Stomach (tissue), 9 donors: ENCODE measurements around the gene WDR70. TPM values are rescaled to one million over a fixed set of nuclear protein-coding genes. Genes with fewer than 3 reads are reported as not detected.
"Not testable (repeated sequence)": the region's sequence is repeated elsewhere in the genome, so short reads cannot be mapped to it uniquely, and the experiment has no call there.

Source experiments
- DNase-seq, 2 donors: peaks; one replicate each; pipeline versions ENCODE4 v3.0.0 to v3.0.0-alpha.2; 2013 to 2019
- H3K27ac ChIP-seq, 5 donors: fragments of 200-600 bp in 4 of 5; sonication (generic) in 4 of 5; one replicate each; pipeline ENCODE4 v1.5.1; 2013 to 2019; ENCODE audit warnings: mild to moderate bottlenecking in 1 of 5, moderate library complexity in 1 of 5
- H3K27me3 ChIP-seq, 3 donors: fragments of 200-600 bp; sonication (generic); one replicate each; pipeline ENCODE4 v1.5.1; 2017 to 2019; ENCODE audit warnings: mixed run types in 1 of 3
- H3K36me3 ChIP-seq, 4 donors: fragments of 200-600 bp; sonication (generic); 1 replicate in 3 of 4; 2 replicates in 1 of 4; pipeline ENCODE4 v1.5.1; 2016 to 2019
- H3K4me1 ChIP-seq, 4 donors: fragments of 200-600 bp; sonication (generic); one replicate each; pipeline ENCODE4 v1.5.1; 2016 to 2019
- H3K4me3 ChIP-seq, 4 donors: fragments of 200-600 bp; sonication (generic) in 3 of 4; one replicate each; pipeline ENCODE4 v1.5.1; 2016 to 2019; ENCODE audit warnings: mild to moderate bottlenecking in 1 of 4
- H3K9me3 ChIP-seq, 4 donors: fragments of 200-600 bp; sonication (generic); one replicate each; pipeline ENCODE4 v1.5.1; 2016 to 2019
- EP300 ChIP-seq: sonication (generic); formaldehyde crosslinking; IDR thresholded peaks from one replicate; pipeline ENCODE4 v1.6.1; 2017; ENCODE audit warnings: antibody characterized with exemption
- POLR2A ChIP-seq, 4 donors: fragments of 450-650 bp; IDR thresholded peaks; one replicate each; pipeline ENCODE4 v1.6.1; 2016; ENCODE audit warnings: antibody characterized with exemption in 4 of 4, control low read depth in 2 of 4, mild to moderate bottlenecking in 1 of 4, moderate library complexity in 1 of 4
- POLR2AphosphoS5 ChIP-seq, 3 donors: sonication (generic); formaldehyde crosslinking; IDR thresholded peaks; one replicate each; pipeline ENCODE4 v1.6.1; 2016; ENCODE audit warnings: antibody characterized with exemption in 3 of 3
- WGBS, 5 donors: extraction: QIAGEN DNeasy Blood & Tissue Kit in 3 of 5; methylation state at CpG; one replicate each; pipeline versions ENCODE4 v1.1.5 to v1.1.7; 2013 to 2018; 5-methylcytosine and 5-hydroxymethylcytosine counted together
- intact Hi-C: fragments of 100-400 bp; cut with DNase I; formaldehyde crosslinking; loops from one replicate; pipeline ENCODE4 v1.15.1; 2023; ENCODE audit warnings: low total_unique reads
- polyA plus RNA-seq, 3 donors: library from polyadenylated mRNA; stranded (reverse); fragments of 200-250 nt; gene quantifications; one replicate each; pipeline ENCODE4 v1.2.3, GENCODE V29; 2013
- total RNA-seq, 5 donors: library from RNA; depleted of rRNA; stranded (reverse); fragments of >200 nt; gene quantifications; one replicate each; pipeline versions ENCODE4 v1.1.0 to v1.2.3, GENCODE V29; 2014 to 2016
- TF ChIP-seq, protein P1 (sequence below), 7 experiments: fragments of 450-650 bp in 4 of 7; fragments of 200-600 bp in 3 of 7; sonication (generic) in 3 of 7; IDR thresholded peaks; one replicate each; pipeline ENCODE4 v1.5.1; 2016 to 2019; ENCODE audit warnings: antibody characterized with exemption in 7 of 7, control low read depth in 2 of 7, mild to moderate bottlenecking in 1 of 7
- donor health status: healthy with polysubstance abuse.
- donor health status: Bipolar disorder and iron deficiency.
- donor health status: healthy.

The WDR70 gene
- total and polyA plus RNA-seq, 8 donors, result 13.0 to 131 (median 35.0) TPM

DNA sequence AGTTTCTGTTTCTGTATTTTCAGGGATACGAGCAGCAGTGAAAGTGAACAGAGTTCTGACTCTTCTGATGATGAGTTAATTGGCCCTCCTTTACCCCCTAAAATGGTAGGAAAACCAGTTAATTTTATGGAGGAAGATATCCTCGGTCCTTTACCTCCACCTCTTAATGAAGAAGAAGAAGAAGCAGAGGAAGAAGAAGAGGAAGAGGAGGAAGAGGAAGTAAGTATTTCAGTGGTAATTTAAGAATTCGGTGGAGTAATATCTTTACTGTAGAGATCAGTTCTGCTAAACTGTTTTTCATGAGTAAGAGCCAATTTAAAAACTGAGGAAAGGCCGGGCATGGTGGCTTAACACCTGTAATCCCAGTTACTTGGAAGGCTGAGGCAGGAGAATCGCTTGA, 17.2 kb downstream of the WDR70 start:
- H3K9me3 ChIP-seq, result no peaks in the 10 kb centered on the region
- TF ChIP-seq, protein P1, sequence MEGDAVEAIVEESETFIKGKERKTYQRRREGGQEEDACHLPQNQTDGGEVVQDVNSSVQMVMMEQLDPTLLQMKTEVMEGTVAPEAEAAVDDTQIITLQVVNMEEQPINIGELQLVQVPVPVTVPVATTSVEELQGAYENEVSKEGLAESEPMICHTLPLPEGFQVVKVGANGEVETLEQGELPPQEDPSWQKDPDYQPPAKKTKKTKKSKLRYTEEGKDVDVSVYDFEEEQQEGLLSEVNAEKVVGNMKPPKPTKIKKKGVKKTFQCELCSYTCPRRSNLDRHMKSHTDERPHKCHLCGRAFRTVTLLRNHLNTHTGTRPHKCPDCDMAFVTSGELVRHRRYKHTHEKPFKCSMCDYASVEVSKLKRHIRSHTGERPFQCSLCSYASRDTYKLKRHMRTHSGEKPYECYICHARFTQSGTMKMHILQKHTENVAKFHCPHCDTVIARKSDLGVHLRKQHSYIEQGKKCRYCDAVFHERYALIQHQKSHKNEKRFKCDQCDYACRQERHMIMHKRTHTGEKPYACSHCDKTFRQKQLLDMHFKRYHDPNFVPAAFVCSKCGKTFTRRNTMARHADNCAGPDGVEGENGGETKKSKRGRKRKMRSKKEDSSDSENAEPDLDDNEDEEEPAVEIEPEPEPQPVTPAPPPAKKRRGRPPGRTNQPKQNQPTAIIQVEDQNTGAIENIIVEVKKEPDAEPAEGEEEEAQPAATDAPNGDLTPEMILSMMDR (IDR thresholded peaks at IDR 0.05), result no peak
- no peak for TF ChIP-seq POLR2AphosphoS5 (IDR thresholded peaks at IDR 0.05)
- no peak for TF ChIP-seq POLR2A (IDR thresholded peaks at IDR 0.05)
- TF ChIP-seq EP300, result no peak
- intact Hi-C loops, result no loop called here
- no peaks in the 10 kb centered on the region for H3K4me1 ChIP-seq
- H3K27ac ChIP-seq, result no peak overlapping the region
- peaks cover 17 to 96% (median 89%) of the 10 kb centered on the region in 4 donors for H3K36me3 ChIP-seq
- H3K4me3 ChIP-seq, result no peak overlapping the region
- no peaks in the 10 kb centered on the region for H3K27me3 ChIP-seq
- WGBS, 5 donors, result 81 to 95% (median 88%) methylated on average over 5 of the region's 5 CpGs
- no peak for DNase-seq

DNA sequence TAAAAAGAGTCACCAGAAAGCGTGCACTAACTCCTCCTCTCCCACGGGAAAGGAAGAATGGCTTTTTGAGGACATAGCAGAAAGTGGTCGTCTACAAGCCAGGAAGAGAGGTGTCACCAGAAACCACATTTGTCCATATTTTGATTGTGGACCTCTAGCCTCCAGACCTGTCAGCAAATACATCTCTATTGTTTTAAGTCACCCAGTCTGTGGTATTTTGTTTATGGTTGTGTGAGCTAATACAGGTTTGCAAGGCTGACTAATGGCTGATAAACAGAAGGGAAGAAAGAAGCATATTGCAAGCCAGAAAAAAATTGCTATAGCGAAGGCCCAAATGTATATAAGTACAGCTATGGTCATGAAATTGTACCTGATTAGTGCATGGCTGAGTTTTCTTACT, 21.4 kb downstream of the WDR70 start:
- Histone ChIP-seq H3K27ac (no peak overlapping the region), H3K27me3 (no peaks in the 10 kb centered on the region), H3K36me3 (peaks cover 4 to 84% (median 76%) of the 10 kb centered on the region in 4 donors), H3K4me3 (no peak overlapping the region), H3K4me1 (no peaks in the 10 kb centered on the region), H3K9me3 (no peaks in the 10 kb centered on the region)
- intact Hi-C loops, result no loop called here
- TF ChIP-seq, protein P1 (IDR thresholded peaks at IDR 0.05), result no peak
- TF ChIP-seq EP300, result no peak
- no peak for TF ChIP-seq POLR2AphosphoS5 (IDR thresholded peaks at IDR 0.05)
- no peak for TF ChIP-seq POLR2A (IDR thresholded peaks at IDR 0.05)
- DNase-seq, result no peak
- 84 to 94% (median 89%) methylated on average over 4 of the region's 4 CpGs for WGBS, 5 donors

DNA sequence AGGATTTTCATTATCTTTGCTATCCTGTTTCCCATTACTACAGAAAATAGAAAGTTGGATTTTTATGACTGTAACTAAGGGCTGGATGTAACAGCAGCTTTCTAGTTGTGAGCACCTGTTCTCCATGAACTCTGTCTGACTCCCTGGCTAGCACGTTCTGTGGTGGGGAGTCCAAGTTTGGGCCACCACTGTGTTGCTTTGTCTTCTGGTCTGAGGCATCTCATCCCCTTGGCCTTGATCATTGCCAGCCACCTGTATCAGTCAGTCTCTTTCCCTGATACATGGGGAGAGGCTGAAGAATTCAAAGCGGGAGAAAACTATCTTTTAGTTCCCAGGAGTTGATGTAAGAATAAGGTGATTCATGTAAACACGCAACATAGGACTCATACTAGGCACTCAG, 33.4 kb downstream of the WDR70 start:
- Histone ChIP-seq H3K27ac (no peak overlapping the region), H3K9me3 (no peaks in the 10 kb centered on the region), H3K4me3 (no peak overlapping the region), H3K27me3 (no peaks in the 10 kb centered on the region), H3K36me3 (peaks cover 2 to 52% (median 46%) of the 10 kb centered on the region in 4 donors), H3K4me1 (no peaks in the 10 kb centered on the region)
- no peak for TF ChIP-seq POLR2AphosphoS5 (IDR thresholded peaks at IDR 0.05)
- 82 to 92% (median 88%) methylated on average over 3 of the region's 3 CpGs for WGBS, 5 donors
- DNase-seq, result no peak
- intact Hi-C loops, result no loop called here

DNA sequence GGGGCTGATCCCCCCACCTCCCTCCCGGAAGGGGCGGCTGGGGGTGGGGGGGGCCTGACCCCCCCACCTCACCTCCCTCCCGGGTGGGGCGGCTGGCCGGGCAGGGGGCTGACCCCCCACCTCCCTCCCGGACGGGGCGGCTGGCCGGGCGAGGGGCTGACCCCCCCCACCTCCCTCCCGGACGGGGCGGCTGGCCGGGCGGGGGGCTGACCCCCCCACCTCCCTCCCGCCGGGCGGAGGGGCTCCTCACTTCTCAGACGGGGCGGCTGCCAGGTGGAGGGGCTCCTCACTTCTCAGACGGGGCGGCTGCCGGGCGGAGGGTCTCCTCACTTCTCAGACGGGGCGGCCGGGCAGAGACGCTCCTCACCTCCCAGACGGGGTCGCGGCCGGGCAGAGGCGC, 36.3 kb downstream of the WDR70 start:
- H3K27me3 ChIP-seq, H3K4me3 ChIP-seq, intact Hi-C loops, H3K27ac ChIP-seq, DNase-seq, H3K9me3 ChIP-seq, H3K4me1 ChIP-seq: not testable (repeated sequence)
- WGBS, 5 donors, result 83 to 97% (median 92%) methylated on average over 4 to 18 of the region's 33 CpGs; no CpG with 5 or more reads in 2 of the 5 donors
- H3K36me3 ChIP-seq, result peaks cover 5 to 43% (median 39%) of the 10 kb centered on the region in 4 donors

DNA sequence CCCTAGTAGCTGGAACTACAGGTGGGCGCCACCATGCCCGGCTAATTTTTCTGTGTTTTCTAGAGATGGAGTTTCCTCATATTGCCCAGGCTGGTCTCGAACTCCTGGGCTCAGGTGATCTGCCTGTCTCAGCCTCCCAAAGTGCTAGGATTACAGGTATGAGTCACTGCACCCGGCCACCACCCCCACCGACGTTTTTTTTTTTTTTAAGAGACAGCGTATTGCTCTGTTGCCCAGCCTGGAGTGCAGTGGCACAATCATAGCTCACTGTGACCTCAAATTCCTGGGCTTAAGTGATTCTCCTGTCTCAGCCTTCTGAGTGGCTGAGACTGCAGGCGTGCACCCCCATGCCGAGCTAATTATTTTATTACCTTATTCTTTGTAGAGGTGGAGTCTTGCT, 38.2 kb downstream of the WDR70 start:
- H3K27me3 ChIP-seq, result no peaks in the 10 kb centered on the region
- H3K4me1 ChIP-seq, result no peaks in the 10 kb centered on the region
- no peak for DNase-seq
- H3K4me3 ChIP-seq, result no peak overlapping the region
- peaks cover 5 to 48% (median 42%) of the 10 kb centered on the region in 4 donors for H3K36me3 ChIP-seq
- 89 to 94% (median 93%) methylated on average over 9 of the region's 9 CpGs for WGBS, 5 donors
- no peaks in the 10 kb centered on the region for H3K9me3 ChIP-seq
- no peak for TF ChIP-seq EP300
- no peak for TF ChIP-seq POLR2A (IDR thresholded peaks at IDR 0.05)
- no peak for TF ChIP-seq POLR2AphosphoS5 (IDR thresholded peaks at IDR 0.05)
- TF ChIP-seq, protein P1 (IDR thresholded peaks at IDR 0.05), result no peak
- intact Hi-C loops, result no loop called here
- H3K27ac ChIP-seq, result no peak overlapping the region
